SK-N-SH (cell line): ENCODE measurements around the gene RNASEH1. TPM values are rescaled to one million over a fixed set of nuclear protein-coding genes. Genes with fewer than 3 reads are reported as not detected.

Experiments
- CTCF ChIA-PET: fragments of 300-600, 350-600 bp; formaldehyde crosslinking; extraction: SDS; loops from one replicate; lab custom pipeline; 2021; lab: Yijun Ruan, JAX
- POLR2A ChIA-PET: fragments of 350-600 bp; sonication (Branson Sonifier 250); formaldehyde crosslinking; extraction: SDS; loops from one replicate; lab custom pipeline; 2020; ENCODE audit warnings: antibody characterized with exemption, inconsistent platforms; lab: Yijun Ruan, JAX
- DNase-seq: peaks from one replicate; pipeline ENCODE4 v3.0.0; 2012
- H2AFZ ChIP-seq: fragments of 200-600 bp; sonication (generic); 2 replicates; pipeline ENCODE4 v1.8.1; 2016; ENCODE audit warnings: antibody characterized with exemption, mild to moderate bottlenecking, low read depth
- H3F3A ChIP-seq: fragments of 200-600 bp; sonication (generic); replicated peaks from 2 replicates; pipeline ENCODE3; 2016; ENCODE audit warnings: antibody characterized with exemption, mild to moderate bottlenecking; ENCODE audit not compliant: insufficient read depth
- H3K27ac ChIP-seq, 2 experiments: fragments of 200-500 bp in 1 of 2; fragments of 200-600 bp in 1 of 2; sonication (Bioruptor generic) in 1 of 2; sonication (generic), shearing (Covaris generic) in 1 of 2; 2 replicates each; pipeline versions ENCODE4 v1.5.1 to v1.6.1; 2014 to 2016; ENCODE audit warnings: low read depth in 2 of 2, inconsistent platforms in 1 of 2, low read length in 1 of 2, mild to moderate bottlenecking in 1 of 2, mixed read lengths in 1 of 2
- H3K27me3 ChIP-seq: fragments of 200-600 bp; sonication (generic), shearing (Covaris generic); 2 replicates; pipeline ENCODE4 v1.6.1; 2016; ENCODE audit warnings: mixed run types; ENCODE audit not compliant: insufficient read depth
- H3K36me3 ChIP-seq, 2 experiments: fragments of 200-500 bp in 1 of 2; fragments of 200-600 bp in 1 of 2; sonication (Bioruptor generic) in 1 of 2; sonication (generic) in 1 of 2; replicated peaks in 1 of 2; 2 replicates each; pipeline versions ENCODE3 to v1.5.1; 2014 to 2016; ENCODE audit warnings: low read length in 1 of 2, mild to moderate bottlenecking in 1 of 2; ENCODE audit not compliant: insufficient read depth in 2 of 2, control insufficient read depth in 1 of 2
- H3K4me1 ChIP-seq, 2 experiments: fragments of 200-500 bp in 1 of 2; fragments of 200-600 bp in 1 of 2; sonication (Bioruptor generic) in 1 of 2; sonication (generic), shearing (Covaris generic) in 1 of 2; 2 replicates each; pipeline versions ENCODE4 v1.5.1 to v1.6.1; 2014 to 2016; ENCODE audit warnings: low read depth in 1 of 2, low read length in 1 of 2, mixed run types in 1 of 2; ENCODE audit not compliant: insufficient read depth in 2 of 2, control insufficient read depth in 1 of 2
- H3K4me2 ChIP-seq: fragments of 200-600 bp; sonication (generic), shearing (Covaris generic); 2 replicates; pipeline ENCODE4 v1.6.1; 2017; ENCODE audit warnings: mixed run types
- H3K4me3 ChIP-seq, 2 experiments: fragments of 200-500 bp in 1 of 2; fragments of 200-600 bp in 1 of 2; sonication (Bioruptor generic) in 1 of 2; sonication (generic), shearing (Covaris generic) in 1 of 2; 2 replicates each; pipeline versions ENCODE4 v1.5.1 to v1.8.1; 2014 to 2016; ENCODE audit warnings: low read depth in 2 of 2, inconsistent platforms in 1 of 2, low read length in 1 of 2, mild to moderate bottlenecking in 1 of 2, mixed read lengths in 1 of 2, moderate library complexity in 1 of 2
- H3K79me2 ChIP-seq: fragments of 200-600 bp; sonication (generic); 2 replicates; pipeline ENCODE4 v1.8.1; 2017; ENCODE audit warnings: mild to moderate bottlenecking; ENCODE audit not compliant: insufficient read depth
- H3K9ac ChIP-seq: fragments of 200-600 bp; sonication (generic); 2 replicates; pipeline ENCODE4 v1.6.1; 2017; ENCODE audit warnings: mixed run types
- H3K9me2 ChIP-seq: fragments of 200-600 bp; sonication (generic); 2 replicates; pipeline ENCODE4 v1.6.1; 2017; ENCODE audit warnings: mixed run types
- H3K9me3 ChIP-seq: fragments of 200-600 bp; sonication (generic); 2 replicates; pipeline ENCODE4 v1.6.1; 2017; ENCODE audit warnings: mixed run types, mild to moderate bottlenecking, moderate library complexity
- H4K20me1 ChIP-seq: fragments of 200-600 bp; sonication (generic); 2 replicates; pipeline ENCODE4 v1.6.1; 2017; ENCODE audit warnings: mild to moderate bottlenecking, mixed run types; ENCODE audit not compliant: insufficient read depth
- CHD2 ChIP-seq: fragments of 150-350 bp; IDR thresholded peaks from 2 replicates; pipeline ENCODE4 v1.6.1; 2018; ENCODE audit warnings: low read length; ENCODE audit not compliant: partially characterized antibody
- EP300 ChIP-seq, 2 experiments: IDR thresholded peaks; 2 replicates each; pipeline versions ENCODE4 v1.4.0 to v1.6.1; 2012; ENCODE audit warnings: borderline replicate concordance in 1 of 2, low read depth in 1 of 2, low read length in 1 of 2
- FOSL2 ChIP-seq: IDR thresholded peaks from 2 replicates; pipeline ENCODE4 v1.4.0; 2012; ENCODE audit warnings: low read depth, mild to moderate bottlenecking, moderate library complexity, borderline replicate concordance
- FOXM1 ChIP-seq: IDR thresholded peaks from 2 replicates; pipeline ENCODE4 v1.4.0; 2012; ENCODE audit warnings: low read depth, mild to moderate bottlenecking
- GATA2 ChIP-seq: sonication (generic); formaldehyde crosslinking; IDR thresholded peaks from 2 replicates; pipeline ENCODE4 v1.5.0; 2020; ENCODE audit warnings: mild to moderate bottlenecking, missing genetic modification reagents
- JUND ChIP-seq: IDR thresholded peaks from 2 replicates; pipeline ENCODE4 v1.4.0; 2012
- MEF2A ChIP-seq: IDR thresholded peaks from 2 replicates; pipeline ENCODE4 v1.4.0; 2012; ENCODE audit warnings: low read depth, borderline replicate concordance
- MXI1 ChIP-seq: IDR thresholded peaks from 2 replicates; pipeline ENCODE4 v1.6.1; 2012; ENCODE audit warnings: mild to moderate bottlenecking, low read depth, low read length, improper control_type of control experiment
- NFIC ChIP-seq: IDR thresholded peaks from 2 replicates; pipeline ENCODE4 v1.4.0; 2012; ENCODE audit warnings: borderline replicate concordance
- POLR2AphosphoS5 ChIP-seq: IDR thresholded peaks from 2 replicates; pipeline ENCODE4 v1.6.1; 2012; ENCODE audit warnings: low read depth, low read length
- RFX5 ChIP-seq: IDR thresholded peaks from 2 replicates; pipeline ENCODE4 v1.6.1; 2012; ENCODE audit warnings: mild to moderate bottlenecking, improper control_type of control experiment, low read length
- RXRA ChIP-seq: IDR thresholded peaks from 2 replicates; pipeline ENCODE4 v1.4.0; 2012; ENCODE audit warnings: low read depth, mild to moderate bottlenecking, borderline replicate concordance
- TAF1 ChIP-seq: IDR thresholded peaks from 2 replicates; pipeline ENCODE4 v1.6.1; 2012; ENCODE audit warnings: low read depth, mild to moderate bottlenecking, low read length, moderate library complexity, borderline replicate concordance
- TCF12 ChIP-seq: IDR thresholded peaks from 2 replicates; pipeline ENCODE4 v1.4.0; 2012
- TEAD4 ChIP-seq: IDR thresholded peaks from 2 replicates; pipeline ENCODE4 v1.4.0; 2012; ENCODE audit warnings: mild to moderate bottlenecking, borderline replicate concordance; ENCODE audit not compliant: insufficient read depth
- YY1 ChIP-seq: IDR thresholded peaks from 2 replicates; pipeline ENCODE4 v1.4.0; 2012; ENCODE audit warnings: low read depth, mild to moderate bottlenecking
- whole genome bisulfite sequencing: methylation state at CpG from one replicate; pipeline ENCODE4 v1.1.6; 2017; ENCODE audit warnings: low lambda C conversion rate; 5-methylcytosine and 5-hydroxymethylcytosine counted together
- polyA plus RNA-seq, 3 experiments: library from polyadenylated mRNA; depleted of rRNA; stranded (reverse); fragments of >200 nt; gene quantifications; 2 replicates each; pipeline ENCODE4 v1.2.3, GENCODE V29; 2012
- TF ChIP-seq, protein P1 (sequence below): IDR thresholded peaks from 2 replicates; pipeline ENCODE4 v1.4.0; 2012; ENCODE audit warnings: low read depth
- TF ChIP-seq, protein P2 (sequence below): IDR thresholded peaks from 2 replicates; pipeline ENCODE4 v1.4.0; 2012; ENCODE audit warnings: low read depth, borderline replicate concordance

RNASEH1 gene
- polyA plus RNA-seq, 1 of the 3 experiments (the other 2 are of a cell fraction) = 34.4 TPM

DNA sequence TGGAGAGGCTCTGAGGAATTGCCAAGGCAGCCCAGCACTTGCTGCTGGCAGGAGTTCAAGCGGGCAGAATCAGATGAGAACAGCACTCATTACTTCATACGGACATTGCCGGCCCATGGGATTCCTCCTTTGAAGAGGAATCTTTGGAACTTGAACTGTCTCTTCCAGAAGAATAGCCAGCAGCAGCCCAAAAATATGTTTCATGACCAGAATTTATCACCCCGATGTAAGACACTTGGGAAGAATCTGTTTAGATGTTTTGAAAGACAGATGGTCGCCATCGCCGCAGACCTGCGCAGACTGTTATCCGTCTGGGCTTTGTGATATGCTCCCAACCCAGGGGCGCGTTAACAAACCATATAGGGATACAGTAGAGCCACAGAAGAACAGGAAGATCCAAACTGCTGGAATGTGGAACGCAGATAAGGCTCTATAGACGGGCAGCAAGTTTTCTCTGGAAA is 35.1 kb downstream of the RNASEH1 start:
- Histone ChIP-seq H3K4me2 (peak overlapping the region; percentile 31; the same call in 1 of the 2 replicates), H2AFZ (no peak overlapping the region), H3F3A (peaks cover 9% of the 10 kb centered on the region), H3K9ac (peak overlapping the region; percentile 2; the same call in 1 of the 2 replicates), H3K4me1 (peaks cover 27 to 45% of the 10 kb centered on the region in 2 experiments), H3K36me3 (no peaks in the 10 kb centered on the region), H3K9me2 (no peaks in the 10 kb centered on the region), H3K4me3 (no peak overlapping the region), H4K20me1 (no peaks in the 10 kb centered on the region), H3K27ac (peak overlapping the region; percentile 18 to 51; a peak in 3 of 4 replicates), H3K9me3 (no peaks in the 10 kb centered on the region), H3K79me2 (peaks cover 17% of the 10 kb centered on the region), H3K27me3 (no peaks in the 10 kb centered on the region)
- TF ChIP-seq NFIC (peak; percentile 24; the same call in 1 of the 2 replicates), RFX5 (no peak)
- no peak for DNase-seq
- CTCF ChIA-PET = interaction anchor here (0.7 kb wide), 1 partner anchor 41 kb away, joined by 3 read pairs; no protein-coding TSS in a partner anchor
- 76% methylated on average over 13 of the region's 13 CpGs for WGBS
- POLR2A ChIA-PET = no interaction called here

DNA sequence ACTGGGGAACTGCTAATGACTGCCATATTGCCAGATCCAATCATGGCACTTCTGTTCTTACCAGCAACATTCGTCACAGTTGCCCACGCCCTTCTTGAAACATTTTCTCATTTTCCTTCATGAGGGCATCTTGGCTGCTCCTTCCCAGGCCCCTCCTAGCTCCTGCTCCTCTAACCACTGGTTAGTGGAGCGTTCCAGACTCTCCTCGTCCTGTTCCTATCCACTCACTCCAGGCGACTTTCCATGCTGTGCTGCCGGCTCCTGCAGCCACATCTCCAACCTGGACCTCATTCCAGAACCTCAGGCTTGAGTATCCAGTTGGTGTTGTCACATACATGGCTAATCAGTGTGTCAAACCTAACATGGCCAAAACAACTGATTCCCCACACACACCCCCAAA is 37.5 kb downstream of the RNASEH1 start:
- TF ChIP-seq JUND (no peak), TEAD4 (no peak), RXRA (no peak), MEF2A (no peak)
- Histone ChIP-seq H3K9ac (no peak overlapping the region), H3K4me2 (peak overlapping the region; percentile 93), H3K27ac (no peak overlapping the region), H4K20me1 (no peaks in the 10 kb centered on the region), H3K79me2 (peaks cover 30% of the 10 kb centered on the region), H3K9me2 (no peaks in the 10 kb centered on the region), H3K27me3 (no peaks in the 10 kb centered on the region), H3K9me3 (no peaks in the 10 kb centered on the region), H3F3A (peaks cover 9% of the 10 kb centered on the region), H3K4me3 (peak overlapping the region in 1 of 2 experiments; percentile 80; a peak in 1 of 4 replicates), H3K4me1 (peaks cover 27 to 48% of the 10 kb centered on the region in 2 experiments), H2AFZ (no peak overlapping the region), H3K36me3 (peaks cover 7 to 14% of the 10 kb centered on the region in 2 experiments)
- no peak for DNase-seq
- CTCF ChIA-PET = interaction anchor here (1.2 to 2.0 kb wide), 2 partner anchors 58 to 131 kb away, joined by 3 to 4 read pairs; no protein-coding TSS in a partner anchor
- WGBS = 96% methylated on average over 6 of the region's 6 CpGs
- POLR2A ChIA-PET = interaction anchor here (2.8 kb wide), 1 partner anchor 37 kb away, joined by 19 read pairs; the partner anchor contains the start of gene RNASEH1

DNA sequence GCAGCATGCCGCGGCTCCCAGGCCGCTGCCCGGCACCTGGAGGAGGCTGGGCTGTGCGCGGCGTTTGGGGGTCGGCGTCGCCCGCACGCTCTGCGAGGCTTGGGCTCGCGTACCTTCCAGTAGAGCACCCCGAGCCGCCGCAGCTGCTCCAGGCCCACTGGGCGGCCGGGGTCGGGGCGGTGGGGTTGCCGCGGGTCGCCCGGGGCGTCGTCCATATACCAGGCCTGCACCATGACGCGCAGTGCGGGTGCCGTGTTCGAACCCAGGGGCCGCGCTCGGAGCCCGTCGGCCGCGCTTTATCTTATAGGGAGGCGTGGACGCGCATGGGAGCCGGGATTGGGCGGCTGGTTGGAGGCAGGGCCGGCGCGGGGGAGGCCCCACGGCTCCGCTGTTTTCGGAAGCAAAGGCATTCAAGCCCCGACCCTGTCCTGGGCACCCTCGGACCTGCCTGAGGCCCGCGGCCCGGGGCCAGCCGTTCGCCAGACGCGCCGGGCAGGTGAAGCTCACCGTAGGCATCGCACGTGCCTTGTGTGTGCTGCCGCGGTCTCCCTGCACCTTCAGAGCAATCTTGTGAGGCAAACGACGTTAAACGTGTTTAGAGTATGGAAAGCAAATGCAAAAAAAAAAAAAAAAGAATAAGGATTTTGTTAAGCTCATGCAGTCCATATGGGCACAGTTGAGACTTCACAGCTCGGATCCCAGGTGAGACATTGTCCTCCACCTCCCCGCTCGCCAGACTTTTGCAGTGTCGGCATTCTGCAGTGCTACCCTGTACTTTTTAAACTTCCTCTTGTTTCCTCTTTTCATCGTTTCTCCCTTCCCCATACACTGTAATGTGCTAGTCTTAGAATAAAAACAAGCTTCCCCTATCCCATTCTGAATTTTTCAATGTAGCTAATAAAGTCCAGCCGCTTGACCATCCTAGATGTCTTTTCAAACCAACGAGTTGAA is 38.6 kb downstream of the RNASEH1 start, which contains the start of gene ADI1:
Gene ADI1, minus strand, starts transcription at position 277 of the 951 bp plus-strand sequence. Its CDS starts 44 bp downstream, at position 233.
- Histone ChIP-seq H2AFZ (peak within 1 kb of the TSS; percentile 85), H3K4me3 (peak within 1 kb of the TSS; percentile 80 to 82), H3K4me2 (peak within 1 kb of the TSS; percentile 93), H3K9ac (peak within 1 kb of the TSS; percentile 91), H3F3A (peaks cover 9% of the 10 kb centered on the region), H3K79me2 (peaks cover 30% of the 10 kb centered on the region), H3K36me3 (peaks cover 7 to 14% of the 10 kb centered on the region in 2 experiments), H4K20me1 (no peaks in the 10 kb centered on the region), H3K27me3 (no peaks in the 10 kb centered on the region), H3K9me2 (no peaks in the 10 kb centered on the region), H3K9me3 (no peaks in the 10 kb centered on the region), H3K4me1 (peaks cover 22 to 38% of the 10 kb centered on the region in 2 experiments), H3K27ac (peak within 1 kb of the TSS; percentile 89 to 96)
- ChIA-PET POLR2A (interaction anchor here (0.6 to 2.8 kb wide), 9 partner anchors 14 to 142 kb away, joined by 3 to 19 read pairs (median 3); partner anchors contain the start of genes EIPR1 and RNASEH1), CTCF (interaction anchor here (0.7 to 2.0 kb wide), 4 partner anchors 37 to 132 kb away, joined by 3 to 4 read pairs (median 3); no protein-coding TSS in a partner anchor)
- DNase-seq = peak; percentile 90
- 8% methylated on average over 55 of the region's 76 CpGs for WGBS
- peak in 1 of 2 experiments; percentile 12; a peak in 1 of 4 replicates for TF ChIP-seq EP300 (IDR thresholded peaks at IDR 0.05; ENCODE audit: borderline replicate concordance in 1 of 2, low read depth in 1 of 2, low read length in 1 of 2)
- peak; percentile 73 for TF ChIP-seq TAF1
- peak; percentile 85 for TF ChIP-seq POLR2AphosphoS5
- no peak for TF ChIP-seq CHD2
- TF ChIP-seq, protein P1, sequence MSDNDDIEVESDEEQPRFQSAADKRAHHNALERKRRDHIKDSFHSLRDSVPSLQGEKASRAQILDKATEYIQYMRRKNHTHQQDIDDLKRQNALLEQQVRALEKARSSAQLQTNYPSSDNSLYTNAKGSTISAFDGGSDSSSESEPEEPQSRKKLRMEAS = peak; percentile 92
- TF ChIP-seq FOXM1 = no peak
- TF ChIP-seq YY1 = no peak
- no peak for TF ChIP-seq FOSL2
- no peak for TF ChIP-seq GATA2
- peak; percentile 12; the same call in 1 of the 2 replicates for TF ChIP-seq TCF12
- TF ChIP-seq, protein P2, sequence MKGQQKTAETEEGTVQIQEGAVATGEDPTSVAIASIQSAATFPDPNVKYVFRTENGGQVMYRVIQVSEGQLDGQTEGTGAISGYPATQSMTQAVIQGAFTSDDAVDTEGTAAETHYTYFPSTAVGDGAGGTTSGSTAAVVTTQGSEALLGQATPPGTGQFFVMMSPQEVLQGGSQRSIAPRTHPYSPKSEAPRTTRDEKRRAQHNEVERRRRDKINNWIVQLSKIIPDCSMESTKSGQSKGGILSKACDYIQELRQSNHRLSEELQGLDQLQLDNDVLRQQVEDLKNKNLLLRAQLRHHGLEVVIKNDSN = no peak
- peak; percentile 79 for TF ChIP-seq MXI1
- 0 out of 2 replicates have a peak, but pooled peaks have one; percentile 3 for TF ChIP-seq NFIC
